Chondrocyte (in vitro differentiated cells): ENCODE measurements around the gene GIT2. TPM values are rescaled to one million over a fixed set of nuclear protein-coding genes. Genes with fewer than 3 reads are reported as not detected.
A peak's percentile ranks its signal among the peaks of the same experiment; 100 is the strongest.

Experiments used
- DNase-seq: peaks from one replicate; pipeline ENCODE4 v3.0.0; 2021; ENCODE audit warnings: mixed read lengths, low spot score
- H3K27ac Mint-ChIP-seq: one replicate; pipeline ENCODE4 v1.8.0; 2021; ENCODE audit warnings: mild to moderate bottlenecking, moderate library complexity, mixed read lengths; ENCODE audit not compliant: unreplicated experiment
- H3K27me3 Mint-ChIP-seq: 2 replicates; pipeline ENCODE4 v1.8.0; 2021; ENCODE audit warnings: low read depth, mixed read lengths
- H3K36me3 Mint-ChIP-seq: 2 replicates; pipeline ENCODE4 v1.8.0; 2021; ENCODE audit warnings: low read depth, mixed read lengths
- H3K4me1 Mint-ChIP-seq: 2 replicates; pipeline ENCODE4 v1.8.0; 2021; ENCODE audit warnings: low read depth, mild to moderate bottlenecking, mixed read lengths
- H3K4me3 Mint-ChIP-seq: one replicate; pipeline ENCODE4 v1.8.0; 2021; ENCODE audit warnings: mild to moderate bottlenecking, moderate library complexity, mixed read lengths; ENCODE audit not compliant: unreplicated experiment
- H3K9me3 Mint-ChIP-seq: 2 replicates; pipeline ENCODE4 v1.8.0; 2021; ENCODE audit warnings: low read depth, mixed read lengths
- total RNA-seq: library from RNA; stranded (reverse); gene quantifications from 3 replicates; pipeline ENCODE4 v1.2.1, GENCODE V29; 2021
- TF ChIP-seq, protein P1 (sequence below): fragments of 200-600 bp; sonication (generic); IDR thresholded peaks from 2 replicates; pipeline ENCODE4 v1.5.0; 2021; ENCODE audit warnings: antibody characterized with exemption, mild to moderate bottlenecking, moderate library complexity

The GIT2 gene
- total RNA-seq, 1 donor from 2014 or later = 38.1 TPM

- peaks cover 3% of the 10 kb centered on the region for H3K36me3 Mint-ChIP-seq
- peak overlapping the region; percentile 97 for H3K4me3 Mint-ChIP-seq
- no peak for DNase-seq
- peak overlapping the region; percentile 86 for H3K27ac Mint-ChIP-seq
- H3K27me3 Mint-ChIP-seq = no peaks in the 10 kb centered on the region
- H3K9me3 Mint-ChIP-seq = no peaks in the 10 kb centered on the region
- peaks cover 46% of the 10 kb centered on the region for H3K4me1 Mint-ChIP-seq
- TF ChIP-seq, protein P1, sequence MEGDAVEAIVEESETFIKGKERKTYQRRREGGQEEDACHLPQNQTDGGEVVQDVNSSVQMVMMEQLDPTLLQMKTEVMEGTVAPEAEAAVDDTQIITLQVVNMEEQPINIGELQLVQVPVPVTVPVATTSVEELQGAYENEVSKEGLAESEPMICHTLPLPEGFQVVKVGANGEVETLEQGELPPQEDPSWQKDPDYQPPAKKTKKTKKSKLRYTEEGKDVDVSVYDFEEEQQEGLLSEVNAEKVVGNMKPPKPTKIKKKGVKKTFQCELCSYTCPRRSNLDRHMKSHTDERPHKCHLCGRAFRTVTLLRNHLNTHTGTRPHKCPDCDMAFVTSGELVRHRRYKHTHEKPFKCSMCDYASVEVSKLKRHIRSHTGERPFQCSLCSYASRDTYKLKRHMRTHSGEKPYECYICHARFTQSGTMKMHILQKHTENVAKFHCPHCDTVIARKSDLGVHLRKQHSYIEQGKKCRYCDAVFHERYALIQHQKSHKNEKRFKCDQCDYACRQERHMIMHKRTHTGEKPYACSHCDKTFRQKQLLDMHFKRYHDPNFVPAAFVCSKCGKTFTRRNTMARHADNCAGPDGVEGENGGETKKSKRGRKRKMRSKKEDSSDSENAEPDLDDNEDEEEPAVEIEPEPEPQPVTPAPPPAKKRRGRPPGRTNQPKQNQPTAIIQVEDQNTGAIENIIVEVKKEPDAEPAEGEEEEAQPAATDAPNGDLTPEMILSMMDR = no peak
Observed at GRCh38 chr12:109999983-110000505, 3.9 kb upstream of the GIT2 start.

DNA sequence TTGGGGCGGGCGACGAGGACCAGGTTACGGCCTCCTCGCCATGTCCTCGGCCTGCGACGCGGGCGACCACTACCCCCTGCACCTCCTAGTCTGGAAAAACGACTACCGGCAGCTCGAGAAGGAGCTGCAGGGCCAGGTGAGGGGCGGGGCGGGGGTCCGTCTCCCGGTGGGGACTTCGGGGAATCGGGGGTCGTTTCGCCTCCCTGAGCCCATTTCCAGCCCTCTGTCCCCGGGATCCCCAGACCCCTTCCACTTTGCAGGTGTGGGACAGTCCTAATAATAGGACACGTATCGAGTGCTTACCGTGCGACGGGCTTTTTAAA lies 3.4 kb upstream of the GIT2 start:
- DNase-seq = no peak
- peaks cover 50% of the 10 kb centered on the region for H3K4me1 Mint-ChIP-seq
- H3K36me3 Mint-ChIP-seq = peaks cover 3% of the 10 kb centered on the region
- H3K9me3 Mint-ChIP-seq = no peaks in the 10 kb centered on the region
- TF ChIP-seq, protein P1 = no peak
- peak overlapping the region; percentile 97 for H3K4me3 Mint-ChIP-seq
- peak overlapping the region; percentile 86 for H3K27ac Mint-ChIP-seq
- no peaks in the 10 kb centered on the region for H3K27me3 Mint-ChIP-seq

GRCh38 chr12:109998904-109999648 lies 2.9 kb upstream of the GIT2 start, which contains the start of gene ANKRD13A:
Gene ANKRD13A (plus strand): TSS chr12:109999430. CDS start chr12:109999689, 259 bp downstream.
- Mint-ChIP-seq H3K27ac (peak within 1 kb of the TSS; percentile 97), H3K4me3 (peak within 1 kb of the TSS; percentile 97), H3K27me3 (no peaks in the 10 kb centered on the region), H3K4me1 (peaks cover 55% of the 10 kb centered on the region), H3K36me3 (peaks cover 3% of the 10 kb centered on the region), H3K9me3 (no peaks in the 10 kb centered on the region)
- TF ChIP-seq, protein P1 = no peak
- peak; percentile 94 for DNase-seq

DNA sequence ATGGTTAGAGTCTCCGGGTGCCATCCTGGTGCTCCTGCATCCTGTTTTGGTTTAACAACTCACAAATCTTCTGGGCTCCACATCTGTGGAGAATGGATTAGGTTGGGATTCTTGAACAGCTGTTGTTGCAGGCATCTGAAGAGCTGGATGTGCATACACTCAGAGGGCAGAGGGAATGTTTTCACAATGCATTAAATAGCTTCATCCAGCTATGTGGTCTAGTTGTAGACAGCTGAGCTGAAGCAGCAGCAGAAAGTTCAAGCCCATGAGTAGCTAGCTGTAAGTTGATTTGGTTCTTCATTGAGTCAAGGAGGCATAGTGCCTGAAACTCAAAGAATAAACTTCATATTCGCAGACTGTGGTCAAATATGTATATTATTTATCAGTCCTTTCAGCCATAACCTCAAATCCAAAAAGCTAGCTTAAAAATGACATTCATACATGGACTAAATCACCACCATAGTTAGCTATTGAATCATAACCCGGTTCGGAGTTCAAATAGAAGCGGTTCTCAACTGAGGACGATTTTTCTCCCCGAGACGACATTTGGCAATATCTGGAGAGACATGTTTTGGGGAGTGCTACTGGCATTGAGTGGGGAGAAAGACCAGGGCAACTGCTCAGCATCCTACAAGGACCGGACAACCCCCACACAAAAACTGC lies 2.2 kb upstream of the GIT2 start:
- Mint-ChIP-seq H3K4me3 (peak overlapping the region; percentile 93), H3K27ac (peak overlapping the region; percentile 97), H3K36me3 (peaks cover 3% of the 10 kb centered on the region), H3K4me1 (peaks cover 61% of the 10 kb centered on the region), H3K9me3 (no peaks in the 10 kb centered on the region), H3K27me3 (no peaks in the 10 kb centered on the region)
- TF ChIP-seq, protein P1 = no peak
- no peak for DNase-seq

DNA sequence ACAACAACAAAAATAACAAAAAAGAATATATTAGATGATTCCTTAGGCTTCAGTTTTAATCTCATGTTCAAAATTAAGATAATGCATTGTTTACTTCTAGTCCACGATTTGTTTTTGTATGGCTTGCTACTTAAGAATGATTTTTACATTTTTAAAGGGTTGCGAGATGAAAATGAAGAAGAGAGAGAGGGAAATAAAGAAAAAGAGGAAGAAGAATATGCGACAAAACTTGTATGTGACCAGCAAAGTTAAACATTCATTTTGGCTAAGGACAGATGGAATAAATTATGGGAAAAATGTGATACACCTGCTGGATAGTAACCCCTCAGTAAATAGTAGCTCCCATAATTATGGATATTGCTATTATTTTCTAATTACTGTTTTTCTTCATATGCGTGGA lies 1.2 kb upstream of the GIT2 start:
- Mint-ChIP-seq H3K36me3 (peaks cover 3% of the 10 kb centered on the region), H3K27ac (no peak overlapping the region), H3K9me3 (no peaks in the 10 kb centered on the region), H3K4me3 (no peak overlapping the region), H3K27me3 (no peaks in the 10 kb centered on the region), H3K4me1 (peaks cover 63% of the 10 kb centered on the region)
- TF ChIP-seq, protein P1 = no peak
- no peak for DNase-seq
